Ascending aorta (tissue), 2 donors: ENCODE data around the gene ASXL2. TPM values are rescaled to one million over a fixed set of nuclear protein-coding genes. Genes with fewer than 3 reads are reported as not detected.

Source experiments
- DNase-seq, 2 donors: peaks; one replicate each; pipeline ENCODE4 v3.0.0-alpha.2; 2019; ENCODE audit warnings: low spot score in 2 of 2
- H3K27ac ChIP-seq, 2 donors: fragments of 200-600 bp; sonication (generic); one replicate each; pipeline ENCODE4 v1.5.1; 2016 to 2017; ENCODE audit warnings: mild to moderate bottlenecking in 1 of 2
- H3K27me3 ChIP-seq: fragments of 200-600 bp; sonication (generic); one replicate; pipeline ENCODE4 v1.5.1; 2017
- H3K36me3 ChIP-seq, 2 donors: fragments of 200-600 bp; sonication (generic); one replicate each; pipeline ENCODE4 v1.5.1; 2016
- H3K4me1 ChIP-seq, 2 donors: fragments of 200-600 bp; sonication (generic); one replicate each; pipeline ENCODE4 v1.5.1; 2016 to 2017; ENCODE audit warnings: mild to moderate bottlenecking in 1 of 2
- H3K4me3 ChIP-seq, 2 donors: fragments of 200-600 bp; sonication (generic); one replicate each; pipeline ENCODE4 v1.5.1; 2016 to 2017; ENCODE audit warnings: mild to moderate bottlenecking in 1 of 2
- H3K9me3 ChIP-seq, 2 donors: fragments of 200-600 bp; sonication (generic); one replicate each; pipeline ENCODE4 v1.5.1; 2016
- intact Hi-C: fragments of 100-400 bp; cut with DNase I; formaldehyde crosslinking; loops from one replicate; pipeline ENCODE4 v1.15.1; 2023
- total RNA-seq: library from RNA; depleted of rRNA; stranded (reverse); fragments of >200 nt; gene quantifications from one replicate; pipeline ENCODE4 v1.1.0, GENCODE V29; 2016
- TF ChIP-seq, protein P1 (sequence below), 3 experiments: fragments of 200-600 bp in 2 of 3; fragments of 450-650 bp in 1 of 3; sonication (generic) in 2 of 3; IDR thresholded peaks; one replicate each; pipeline ENCODE4 v1.5.1; 2016 to 2019; ENCODE audit warnings: antibody characterized with exemption in 3 of 3, mild to moderate bottlenecking in 1 of 3, moderate library complexity in 1 of 3

ASXL2 gene
- total RNA-seq, 1 donor from 2014 or later, result 8.7 TPM

DNA sequence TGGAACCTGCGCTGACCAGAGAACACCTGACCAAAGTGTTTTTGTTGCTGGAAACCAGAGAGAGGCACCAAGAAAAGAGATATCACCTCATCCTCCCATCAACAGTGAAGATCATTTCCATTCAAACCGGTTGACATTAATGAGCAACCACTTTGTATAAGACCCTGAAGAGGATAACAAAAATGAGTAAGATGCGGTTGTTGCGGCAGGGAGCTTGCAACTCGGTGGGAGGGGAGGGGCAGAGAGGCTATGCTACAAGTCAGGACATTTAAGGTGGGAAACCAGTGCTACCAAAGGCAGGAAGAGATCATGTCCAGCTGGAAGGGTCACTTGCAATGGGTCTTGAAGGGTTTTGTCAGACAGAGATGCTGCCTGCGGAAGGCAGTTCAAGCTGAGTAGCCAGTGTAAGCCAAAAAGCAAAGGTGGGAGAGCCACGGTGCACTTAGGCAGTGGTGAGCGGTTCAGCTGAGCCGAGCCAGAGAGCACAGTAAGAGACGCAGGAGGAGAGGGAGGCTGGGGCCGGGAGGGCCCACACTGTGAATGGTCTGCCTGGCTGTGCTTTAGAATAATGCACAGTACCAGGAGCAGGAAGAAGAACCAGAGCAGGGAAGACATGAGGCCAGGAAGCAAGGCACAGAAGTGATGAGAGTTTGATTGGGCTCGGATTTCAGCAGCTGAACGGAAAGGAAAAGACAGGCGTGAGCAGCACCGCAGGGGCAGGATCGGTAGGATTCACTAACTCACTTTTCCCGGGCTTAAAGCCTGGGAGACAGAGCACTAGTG lies 180.5 kb downstream of the ASXL2 start:
- Histone ChIP-seq H3K27ac (no peak overlapping the region), H3K27me3 (no peaks in the 10 kb centered on the region), H3K4me1 (no peaks in the 10 kb centered on the region), H3K36me3 (no peaks in the 10 kb centered on the region), H3K9me3 (no peaks in the 10 kb centered on the region), H3K4me3 (no peak overlapping the region)
- no peak for DNase-seq
- TF ChIP-seq, protein P1, sequence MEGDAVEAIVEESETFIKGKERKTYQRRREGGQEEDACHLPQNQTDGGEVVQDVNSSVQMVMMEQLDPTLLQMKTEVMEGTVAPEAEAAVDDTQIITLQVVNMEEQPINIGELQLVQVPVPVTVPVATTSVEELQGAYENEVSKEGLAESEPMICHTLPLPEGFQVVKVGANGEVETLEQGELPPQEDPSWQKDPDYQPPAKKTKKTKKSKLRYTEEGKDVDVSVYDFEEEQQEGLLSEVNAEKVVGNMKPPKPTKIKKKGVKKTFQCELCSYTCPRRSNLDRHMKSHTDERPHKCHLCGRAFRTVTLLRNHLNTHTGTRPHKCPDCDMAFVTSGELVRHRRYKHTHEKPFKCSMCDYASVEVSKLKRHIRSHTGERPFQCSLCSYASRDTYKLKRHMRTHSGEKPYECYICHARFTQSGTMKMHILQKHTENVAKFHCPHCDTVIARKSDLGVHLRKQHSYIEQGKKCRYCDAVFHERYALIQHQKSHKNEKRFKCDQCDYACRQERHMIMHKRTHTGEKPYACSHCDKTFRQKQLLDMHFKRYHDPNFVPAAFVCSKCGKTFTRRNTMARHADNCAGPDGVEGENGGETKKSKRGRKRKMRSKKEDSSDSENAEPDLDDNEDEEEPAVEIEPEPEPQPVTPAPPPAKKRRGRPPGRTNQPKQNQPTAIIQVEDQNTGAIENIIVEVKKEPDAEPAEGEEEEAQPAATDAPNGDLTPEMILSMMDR (IDR thresholded peaks at IDR 0.05), result no peak
- intact Hi-C loops, result loop anchor here (2.0 kb wide), 1 partner anchor 91 kb away; no protein-coding TSS in a partner anchor

DNA sequence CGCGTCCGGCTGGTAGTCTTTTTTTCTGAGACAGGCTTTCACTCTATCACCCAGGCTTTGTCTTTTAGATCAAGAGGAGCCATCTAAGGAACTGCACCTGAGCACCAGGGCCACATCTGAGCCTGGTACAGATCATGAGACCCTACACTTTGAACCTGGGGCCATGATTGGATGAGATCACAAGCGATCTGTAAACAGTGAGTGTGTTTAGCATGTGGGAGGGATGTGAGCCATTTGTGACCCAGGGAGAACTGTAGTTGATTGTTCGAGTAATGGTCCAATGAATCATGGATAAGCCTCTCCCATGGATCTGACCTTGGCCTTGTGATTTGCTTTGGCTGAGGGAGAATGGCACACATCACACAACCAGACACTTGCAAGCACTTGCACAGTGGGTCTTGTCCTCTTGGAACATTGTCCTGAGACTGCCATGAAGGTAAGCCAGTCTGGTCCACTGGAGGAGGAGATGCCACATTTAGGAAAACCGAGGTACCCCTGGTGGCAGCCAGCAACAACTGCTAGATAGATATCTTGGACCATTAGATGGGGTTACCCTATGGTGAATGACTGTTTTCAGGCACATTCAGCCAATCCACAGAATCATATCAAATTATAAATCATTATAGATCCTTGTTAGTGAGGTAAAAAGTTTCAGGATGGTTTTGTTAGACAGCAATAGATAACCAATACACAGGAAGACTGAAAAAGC lies 185.4 kb downstream of the ASXL2 start:
- intact Hi-C loops, result no loop called here

DNA sequence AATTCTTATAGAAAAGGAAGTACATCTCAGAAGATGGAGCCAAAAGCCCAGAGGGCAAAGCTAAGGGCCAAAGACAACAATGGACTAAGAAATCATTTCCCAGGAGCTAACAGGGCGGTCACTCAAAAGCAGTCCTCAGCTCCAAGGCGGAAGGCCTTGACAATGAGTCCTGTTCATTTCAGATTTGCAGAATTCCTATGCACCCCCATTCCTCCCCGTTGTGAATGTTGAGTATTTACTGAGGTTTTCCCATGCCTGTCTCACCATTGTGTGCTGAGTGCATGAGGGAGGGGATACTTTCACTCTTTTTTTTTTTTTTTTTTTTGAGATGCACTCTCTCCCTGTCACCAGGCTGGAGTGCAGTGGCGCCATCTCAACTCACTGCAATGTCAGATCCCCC lies 186.1 kb downstream of the ASXL2 start:
- no peak for DNase-seq
- no peak overlapping the region for H3K27ac ChIP-seq
- H3K4me1 ChIP-seq, result no peaks in the 10 kb centered on the region
- H3K27me3 ChIP-seq, result no peaks in the 10 kb centered on the region
- intact Hi-C loops, result no loop called here
- H3K36me3 ChIP-seq, result no peaks in the 10 kb centered on the region
- H3K9me3 ChIP-seq, result no peaks in the 10 kb centered on the region
- no peak overlapping the region for H3K4me3 ChIP-seq
- TF ChIP-seq, protein P1 (IDR thresholded peaks at IDR 0.05), result no peak

More for the DNA sequence above, 185.4 kb downstream of the ASXL2 start:
- Histone ChIP-seq H3K27me3 (no peaks in the 10 kb centered on the region), H3K4me3 (no peak overlapping the region), H3K27ac (no peak overlapping the region), H3K9me3 (no peaks in the 10 kb centered on the region), H3K4me1 (no peaks in the 10 kb centered on the region), H3K36me3 (no peaks in the 10 kb centered on the region)
- TF ChIP-seq, protein P1 (IDR thresholded peaks at IDR 0.05), result no peak
- DNase-seq, result no peak

DNA sequence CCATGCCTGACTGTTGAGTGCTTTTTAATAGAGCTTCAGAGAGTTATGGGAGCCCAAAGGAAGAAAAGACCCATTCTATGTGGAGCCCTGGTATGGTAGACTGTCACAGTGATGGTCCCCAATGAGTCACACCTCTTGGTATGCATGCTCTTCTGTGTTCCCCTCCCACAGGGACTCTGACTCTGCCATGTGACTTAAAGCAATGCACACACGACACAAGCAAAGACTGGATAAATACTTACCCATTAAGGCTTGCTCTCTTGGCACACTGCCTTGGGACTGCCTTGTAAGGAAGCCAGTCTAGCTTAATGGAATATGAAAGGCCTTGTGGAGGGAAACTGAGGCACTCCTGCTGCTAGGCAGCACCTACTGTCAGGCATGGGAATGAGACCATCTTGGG lies 188.2 kb downstream of the ASXL2 start:
- Histone ChIP-seq H3K27ac (no peak overlapping the region), H3K36me3 (no peaks in the 10 kb centered on the region), H3K4me1 (no peaks in the 10 kb centered on the region), H3K27me3 (no peaks in the 10 kb centered on the region), H3K9me3 (no peaks in the 10 kb centered on the region), H3K4me3 (no peak overlapping the region)
- no peak for DNase-seq
- TF ChIP-seq, protein P1 (IDR thresholded peaks at IDR 0.05), result no peak
- intact Hi-C loops, result no loop called here

DNA sequence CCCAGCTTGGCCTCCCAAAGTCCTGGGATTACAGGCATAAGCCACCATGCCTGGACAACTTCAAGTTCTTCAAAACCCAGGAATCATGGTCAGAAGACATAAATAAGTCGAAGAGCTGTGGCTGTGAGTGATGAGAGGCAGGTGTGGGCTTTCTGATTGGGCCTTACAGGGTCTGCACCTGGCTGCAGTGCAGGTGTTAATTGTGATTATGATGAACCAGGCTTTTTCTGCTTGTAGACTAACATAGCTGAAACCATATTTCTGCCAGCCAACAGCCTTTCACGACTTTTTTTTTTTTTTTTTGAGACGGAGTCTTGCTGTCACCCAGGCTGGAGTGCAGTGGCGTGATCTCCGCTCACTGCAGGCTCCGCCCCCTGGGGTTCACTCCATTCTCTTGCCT lies 190.1 kb downstream of the ASXL2 start:
- TF ChIP-seq, protein P1 (IDR thresholded peaks at IDR 0.05), result no peak
- Histone ChIP-seq H3K27me3 (no peaks in the 10 kb centered on the region), H3K9me3 (no peaks in the 10 kb centered on the region), H3K36me3 (no peaks in the 10 kb centered on the region), H3K4me1 (no peaks in the 10 kb centered on the region), H3K4me3 (no peak overlapping the region), H3K27ac (no peak overlapping the region)
- intact Hi-C loops, result no loop called here
- no peak for DNase-seq
